ENCODE results near the gene GALNT2. TPM values are rescaled to one million over a fixed set of nuclear protein-coding genes. Genes with fewer than 3 reads are reported as not detected.

GALNT2 gene
- total and polyA plus RNA-seq, 2 of the 13 experiments (the other 11 are each of a cell fraction or from before 2014, with no cell fraction given), result 39.3 to 39.6 TPM

- TF ChIP-seq ZNF3 (CRISPR knock-in tag; IDR thresholded peaks at IDR 0.05) (no peak), HMG20B (CRISPR knock-in tag; conservative IDR thresholded peaks at IDR 0.05) (no peak), ZBTB3 (CRISPR knock-in tag; IDR thresholded peaks at IDR 0.05; ENCODE audit: borderline replicate concordance, low read depth) (no peak), CREBL2 (CRISPR knock-in tag; IDR thresholded peaks at IDR 0.05; ENCODE audit: borderline replicate concordance) (no peak), ZNF780A (CRISPR knock-in tag; IDR thresholded peaks at IDR 0.05) (no peak), ZNF678 (CRISPR knock-in tag; IDR thresholded peaks at IDR 0.05) (no peak), PAWR (CRISPR knock-in tag; IDR thresholded peaks at IDR 0.05; ENCODE audit: borderline replicate concordance) (no peak), ZFYVE20 (CRISPR knock-in tag; IDR thresholded peaks at IDR 0.05; ENCODE audit: borderline replicate concordance, low read depth) (no peak), ZNF691 (CRISPR knock-in tag; IDR thresholded peaks at IDR 0.05; ENCODE audit: borderline replicate concordance, low read depth) (no peak; the same call in 1 of the 2 replicates), ZNF350 (CRISPR knock-in tag; IDR thresholded peaks at IDR 0.05; ENCODE audit: borderline replicate concordance, low read depth) (peak; percentile 65; the same call in 1 of the 2 replicates), ZNF746 (CRISPR knock-in tag; IDR thresholded peaks at IDR 0.05) (no peak; the same call in none of the 2 replicates), ZNF354B (CRISPR knock-in tag; IDR thresholded peaks at IDR 0.05) (no peak), LBX2 (CRISPR knock-in tag; IDR thresholded peaks at IDR 0.05; ENCODE audit: borderline replicate concordance) (no peak), ZBTB38 (CRISPR knock-in tag; IDR thresholded peaks at IDR 0.05) (no peak), ZNF589 (CRISPR knock-in tag; conservative IDR thresholded peaks at IDR 0.05) (peak; percentile 27; the same call in 1 of the 2 replicates), ZNF543 (CRISPR knock-in tag; IDR thresholded peaks at IDR 0.05) (no peak), HOXA9 (CRISPR knock-in tag; IDR thresholded peaks at IDR 0.05; ENCODE audit: borderline replicate concordance) (no peak), TFDP1 (CRISPR knock-in tag; IDR thresholded peaks at IDR 0.05; ENCODE audit: borderline replicate concordance) (peak; percentile 39; the same call in 1 of the 2 replicates), ZNF549 (CRISPR knock-in tag; IDR thresholded peaks at IDR 0.05) (no peak), ZNF33A (CRISPR knock-in tag; IDR thresholded peaks at IDR 0.05; ENCODE audit: borderline replicate concordance) (no peak), ZNF367 (CRISPR knock-in tag; IDR thresholded peaks at IDR 0.05; ENCODE audit: borderline replicate concordance) (no peak), ZNF709 (CRISPR knock-in tag; IDR thresholded peaks at IDR 0.05) (0 out of 2 replicates have a peak, but pooled peaks have one; percentile 40), SALL1 (CRISPR knock-in tag; IDR thresholded peaks at IDR 0.05) (peak; percentile 75), E2F5 (CRISPR knock-in tag; conservative IDR thresholded peaks at IDR 0.05) (no peak), JARID2 (CRISPR knock-in tag; IDR thresholded peaks at IDR 0.05; ENCODE audit: insufficient replicate concordance) (no peak), FOXJ3 (CRISPR knock-in tag; IDR thresholded peaks at IDR 0.05; ENCODE audit: borderline replicate concordance) (no peak)
These were observed at the start of gene GALNT2 (continued) for GRCh38 chr1:230066466-230067404.

Data from HepG2 (cell line).